ENCODE data around the gene CDH13.

Gene CDH13

DNA sequence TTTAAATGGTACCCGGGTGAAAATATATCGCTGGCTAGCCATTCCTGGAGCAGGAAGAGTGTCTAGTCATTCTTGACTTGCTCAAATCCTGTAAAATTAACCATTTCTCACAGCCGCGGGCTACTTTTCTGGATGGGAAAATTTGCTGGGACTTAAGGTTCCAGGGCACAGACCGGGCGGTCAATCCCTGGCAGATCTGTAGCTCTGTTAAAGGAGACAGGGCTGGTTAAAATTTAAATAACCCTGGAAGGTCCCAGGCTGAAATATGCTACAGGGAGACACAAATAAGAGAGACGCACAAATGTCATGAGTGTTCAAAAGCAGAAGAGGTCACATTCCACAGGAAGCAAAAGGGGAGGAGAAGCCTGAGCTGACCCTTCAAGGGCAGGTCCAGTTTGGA lies 951.4 kb downstream of the CDH13 start:
- Histone ChIP-seq H3K4me3 (ENCODE audit: low read depth, low read length) (no peak overlapping the region), H2AFZ (ENCODE audit: low read length, unreplicated experiment) (no peak overlapping the region), H3K36me3 (ENCODE audit: insufficient read depth, low read length) (no peaks in the 10 kb centered on the region), H3K27me3 (ENCODE audit: insufficient read depth, low read length) (no peaks in the 10 kb centered on the region), H3K79me2 (ENCODE audit: control insufficient read depth, insufficient read depth, low read length, unreplicated experiment) (no peaks in the 10 kb centered on the region), H3K27ac (ENCODE audit: low read depth, low read length) (no peak overlapping the region), H3K4me1 (ENCODE audit: control insufficient read depth, insufficient read depth, low read length, unreplicated experiment) (no peaks in the 10 kb centered on the region)

DNA sequence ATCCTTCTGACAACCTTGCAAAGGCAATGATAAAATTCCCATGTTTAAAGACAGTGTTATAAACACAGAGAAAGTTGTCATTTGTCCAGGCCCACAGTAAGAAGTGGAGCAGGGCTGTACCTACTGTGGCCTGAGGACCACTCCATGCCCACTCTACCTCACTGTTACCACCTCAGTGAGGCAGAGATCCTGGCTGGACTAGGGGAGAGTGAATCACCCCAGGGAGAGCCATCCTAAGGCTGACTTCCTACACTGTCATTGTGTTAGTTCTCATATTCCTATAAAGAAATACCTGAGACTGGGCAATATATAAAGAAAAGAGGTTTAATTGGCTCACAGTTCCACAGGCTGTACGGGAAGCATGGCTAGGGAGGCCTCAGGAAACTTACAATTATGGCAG lies 952.3 kb downstream of the CDH13 start:
- Histone ChIP-seq H3K4me1 (ENCODE audit: control insufficient read depth, insufficient read depth, low read length, unreplicated experiment) (no peaks in the 10 kb centered on the region), H3K4me3 (ENCODE audit: low read depth, low read length) (no peak overlapping the region), H2AFZ (ENCODE audit: low read length, unreplicated experiment) (no peak overlapping the region)

DNA sequence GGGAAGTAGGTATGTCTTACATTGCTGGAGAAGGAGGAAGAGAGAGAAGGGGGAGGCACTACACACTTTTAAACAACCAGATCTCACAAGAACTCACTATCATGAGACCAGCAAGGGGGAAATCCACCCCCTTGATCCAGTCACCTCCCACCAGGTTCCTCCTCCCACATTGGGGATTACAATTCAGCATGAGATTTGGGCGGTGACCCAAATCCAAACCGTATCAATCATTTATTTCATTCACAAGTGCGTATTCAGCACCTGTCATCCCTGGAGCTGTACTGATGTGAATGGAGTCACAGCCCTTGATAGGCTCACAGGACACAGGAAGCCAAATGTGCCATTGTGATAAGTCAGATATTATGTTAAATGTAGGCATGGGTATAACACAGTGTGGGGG lies 952.7 kb downstream of the CDH13 start:
- Histone ChIP-seq H3K36me3 (ENCODE audit: insufficient read depth, low read length) (no peaks in the 10 kb centered on the region), H3K27me3 (ENCODE audit: insufficient read depth, low read length) (no peaks in the 10 kb centered on the region), H3K4me1 (ENCODE audit: control insufficient read depth, insufficient read depth, low read length, unreplicated experiment) (no peaks in the 10 kb centered on the region), H3K79me2 (ENCODE audit: control insufficient read depth, insufficient read depth, low read length, unreplicated experiment) (no peaks in the 10 kb centered on the region), H2AFZ (ENCODE audit: low read length, unreplicated experiment) (no peak overlapping the region), H3K27ac (ENCODE audit: low read depth, low read length) (no peak overlapping the region), H3K4me3 (ENCODE audit: low read depth, low read length) (no peak overlapping the region)

More for the DNA sequence above, 952.3 kb downstream of the CDH13 start:
- Histone ChIP-seq H3K36me3 (ENCODE audit: insufficient read depth, low read length) (no peaks in the 10 kb centered on the region), H3K27me3 (ENCODE audit: insufficient read depth, low read length) (no peaks in the 10 kb centered on the region), H3K79me2 (ENCODE audit: control insufficient read depth, insufficient read depth, low read length, unreplicated experiment) (no peaks in the 10 kb centered on the region), H3K27ac (ENCODE audit: low read depth, low read length) (no peak overlapping the region)

DNA sequence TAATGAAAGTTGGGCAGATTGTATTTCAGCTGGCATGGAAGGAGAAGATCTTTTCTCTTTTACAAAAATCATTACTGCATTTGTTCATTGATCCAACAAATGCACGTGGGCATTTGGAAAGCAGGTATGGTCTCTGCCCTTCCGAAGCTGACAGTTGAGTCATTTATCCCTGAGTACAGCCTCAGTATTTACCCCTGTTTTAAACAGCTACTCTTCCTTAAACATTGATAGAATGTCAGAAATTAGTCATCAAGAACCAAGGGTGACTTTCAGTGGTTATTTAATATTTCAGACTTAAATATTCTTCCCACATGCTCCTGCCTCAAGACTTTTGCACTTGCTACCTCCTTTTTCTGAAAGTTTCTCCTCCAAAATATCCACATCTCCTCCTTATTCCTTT lies 954.3 kb downstream of the CDH13 start:
- Histone ChIP-seq H3K4me3 (ENCODE audit: low read depth, low read length) (no peak overlapping the region), H3K27ac (ENCODE audit: low read depth, low read length) (no peak overlapping the region), H3K4me1 (ENCODE audit: control insufficient read depth, insufficient read depth, low read length, unreplicated experiment) (no peaks in the 10 kb centered on the region), H3K27me3 (ENCODE audit: insufficient read depth, low read length) (no peaks in the 10 kb centered on the region), H2AFZ (ENCODE audit: low read length, unreplicated experiment) (no peak overlapping the region), H3K36me3 (ENCODE audit: insufficient read depth, low read length) (no peaks in the 10 kb centered on the region), H3K79me2 (ENCODE audit: control insufficient read depth, insufficient read depth, low read length, unreplicated experiment) (no peaks in the 10 kb centered on the region)

DNA sequence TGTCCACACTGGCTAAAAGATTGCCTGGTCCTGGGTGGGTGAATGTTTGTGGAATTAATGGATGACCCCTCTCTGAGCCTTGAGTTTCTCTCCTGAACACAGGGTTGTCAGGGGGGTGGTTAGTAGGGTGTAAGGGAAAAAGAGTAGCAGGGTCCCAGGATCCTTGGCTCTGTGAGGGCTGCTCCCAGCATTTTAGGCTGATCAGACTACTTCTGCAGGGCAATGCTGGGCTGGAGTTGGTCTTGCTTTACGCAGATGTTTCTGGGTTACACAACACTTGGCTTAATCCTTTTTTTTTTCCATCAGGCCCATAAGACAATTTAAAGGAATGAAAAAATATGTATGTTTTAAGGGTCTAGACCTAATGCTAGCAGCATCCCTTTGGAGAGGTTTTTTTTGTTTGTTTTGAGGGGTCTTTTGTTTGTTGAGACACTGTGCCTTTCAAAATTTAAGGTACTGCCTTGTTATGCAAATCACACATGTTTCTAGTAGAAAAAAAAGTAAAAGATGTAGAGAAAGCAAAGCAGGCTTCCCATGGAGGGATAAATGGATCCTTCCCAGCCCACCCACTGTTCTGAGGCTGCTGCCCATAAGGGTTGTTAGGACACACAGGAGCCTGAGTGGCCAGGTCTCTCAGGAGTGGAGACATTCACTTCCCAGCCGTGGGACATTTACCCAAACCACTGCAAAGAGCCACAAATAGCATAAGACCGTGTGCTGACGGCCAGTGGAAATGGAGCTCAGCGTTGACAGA lies 955.4 kb downstream of the CDH13 start:
- H3K27me3 ChIP-seq (ENCODE audit: insufficient read depth, low read length) = no peaks in the 10 kb centered on the region
- H3K79me2 ChIP-seq (ENCODE audit: control insufficient read depth, insufficient read depth, low read length, unreplicated experiment) = no peaks in the 10 kb centered on the region
- H3K27ac ChIP-seq (ENCODE audit: low read depth, low read length) = no peak overlapping the region
- no peak overlapping the region for H2AFZ ChIP-seq (ENCODE audit: low read length, unreplicated experiment)
- H3K4me3 ChIP-seq (ENCODE audit: low read depth, low read length) = no peak overlapping the region
- H3K36me3 ChIP-seq (ENCODE audit: insufficient read depth, low read length) = no peaks in the 10 kb centered on the region
- H3K4me1 ChIP-seq (ENCODE audit: control insufficient read depth, insufficient read depth, low read length, unreplicated experiment) = no peaks in the 10 kb centered on the region

DNA sequence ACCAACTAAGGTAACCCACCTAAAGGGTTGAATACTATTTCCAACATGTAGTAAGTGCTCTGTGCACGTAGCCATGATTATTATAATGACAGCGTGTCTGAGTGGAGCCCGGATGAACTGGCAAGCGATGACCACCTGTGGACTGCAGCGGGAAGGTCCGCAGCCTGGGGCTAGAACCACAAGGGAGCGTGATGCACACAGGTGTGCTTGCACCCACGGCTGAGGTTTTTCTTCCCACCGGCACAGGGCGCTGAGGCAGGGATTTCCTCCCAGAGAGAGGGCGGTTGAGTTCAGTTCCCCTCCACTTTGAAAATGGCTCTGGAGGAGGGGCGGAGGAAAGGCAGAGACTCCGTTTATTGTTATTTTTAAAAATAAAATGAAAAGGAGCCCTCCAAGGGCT lies 959.3 kb downstream of the CDH13 start:
- H3K36me3 ChIP-seq (ENCODE audit: insufficient read depth, low read length) = no peaks in the 10 kb centered on the region
- H2AFZ ChIP-seq (ENCODE audit: low read length, unreplicated experiment) = no peak overlapping the region
- H3K27me3 ChIP-seq (ENCODE audit: insufficient read depth, low read length) = no peaks in the 10 kb centered on the region
- H3K4me1 ChIP-seq (ENCODE audit: control insufficient read depth, insufficient read depth, low read length, unreplicated experiment) = no peaks in the 10 kb centered on the region
- H3K4me3 ChIP-seq (ENCODE audit: low read depth, low read length) = no peak overlapping the region
- H3K79me2 ChIP-seq (ENCODE audit: control insufficient read depth, insufficient read depth, low read length, unreplicated experiment) = no peaks in the 10 kb centered on the region
- no peak overlapping the region for H3K27ac ChIP-seq (ENCODE audit: low read depth, low read length)

DNA sequence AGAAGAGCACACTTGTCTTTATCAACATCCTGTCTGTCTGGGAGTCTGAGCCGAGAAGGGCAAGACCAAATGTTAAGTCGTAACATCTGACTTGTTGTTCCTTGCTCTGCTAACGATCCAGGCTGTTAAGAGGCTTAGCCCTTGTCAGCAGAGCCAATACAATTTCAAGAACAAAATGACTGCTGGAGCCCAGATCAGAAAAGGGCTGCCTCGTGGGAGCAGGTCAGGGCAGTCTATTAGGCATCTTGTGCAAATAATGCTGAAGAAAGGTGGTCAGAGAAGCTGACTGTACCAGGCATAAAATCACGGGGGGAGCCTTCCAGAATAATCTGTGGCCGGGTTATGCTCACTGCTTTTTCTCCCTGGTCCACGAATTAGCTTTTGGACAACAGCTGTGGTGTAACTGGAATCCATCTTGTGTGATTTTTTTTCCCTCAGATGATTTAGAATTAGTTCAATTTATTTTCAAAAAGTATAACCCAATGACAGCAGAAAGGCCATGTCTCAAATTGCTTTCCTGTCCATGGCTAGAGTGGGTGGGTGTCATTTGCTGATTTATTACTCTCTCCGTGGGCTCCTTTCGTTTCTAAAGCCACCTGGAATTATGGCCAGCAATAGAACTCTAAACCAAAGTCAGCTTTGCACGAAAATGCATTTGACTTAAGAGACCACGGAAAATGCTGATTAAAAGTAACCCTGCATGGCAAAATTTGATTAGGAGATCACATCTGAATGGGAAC lies 959.9 kb downstream of the CDH13 start:
- H2AFZ ChIP-seq (ENCODE audit: low read length, unreplicated experiment) = no peak overlapping the region
- no peak overlapping the region for H3K27ac ChIP-seq (ENCODE audit: low read depth, low read length)
- H3K79me2 ChIP-seq (ENCODE audit: control insufficient read depth, insufficient read depth, low read length, unreplicated experiment) = no peaks in the 10 kb centered on the region
- no peaks in the 10 kb centered on the region for H3K36me3 ChIP-seq (ENCODE audit: insufficient read depth, low read length)
- no peak overlapping the region for H3K4me3 ChIP-seq (ENCODE audit: low read depth, low read length)
- H3K27me3 ChIP-seq (ENCODE audit: insufficient read depth, low read length) = no peaks in the 10 kb centered on the region
- no peaks in the 10 kb centered on the region for H3K4me1 ChIP-seq (ENCODE audit: control insufficient read depth, insufficient read depth, low read length, unreplicated experiment)

DNA sequence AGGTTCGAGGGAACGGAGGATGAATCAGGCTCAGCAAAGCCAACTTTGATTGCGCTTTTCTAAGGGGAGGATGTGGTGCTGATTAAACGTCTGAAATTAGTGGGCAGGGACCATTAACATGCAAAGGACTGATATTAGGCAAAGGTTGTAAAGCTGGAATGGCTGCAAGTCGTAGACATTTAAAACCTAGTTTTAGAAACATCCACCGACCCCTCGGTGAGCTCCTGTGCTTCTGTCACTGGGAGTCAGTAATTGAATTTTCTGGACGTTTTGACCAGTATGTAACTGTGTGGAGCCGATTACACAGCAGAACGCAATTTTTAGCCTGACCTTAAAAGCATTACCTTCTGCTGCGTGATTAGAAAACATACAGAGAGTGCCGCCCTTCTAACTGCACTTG lies 960.4 kb downstream of the CDH13 start:
- Histone ChIP-seq H3K36me3 (ENCODE audit: insufficient read depth, low read length) (no peaks in the 10 kb centered on the region), H3K4me3 (ENCODE audit: low read depth, low read length) (no peak overlapping the region), H3K27ac (ENCODE audit: low read depth, low read length) (no peak overlapping the region), H2AFZ (ENCODE audit: low read length, unreplicated experiment) (no peak overlapping the region), H3K79me2 (ENCODE audit: control insufficient read depth, insufficient read depth, low read length, unreplicated experiment) (no peaks in the 10 kb centered on the region), H3K4me1 (ENCODE audit: control insufficient read depth, insufficient read depth, low read length, unreplicated experiment) (no peaks in the 10 kb centered on the region), H3K27me3 (ENCODE audit: insufficient read depth, low read length) (no peaks in the 10 kb centered on the region)

DNA sequence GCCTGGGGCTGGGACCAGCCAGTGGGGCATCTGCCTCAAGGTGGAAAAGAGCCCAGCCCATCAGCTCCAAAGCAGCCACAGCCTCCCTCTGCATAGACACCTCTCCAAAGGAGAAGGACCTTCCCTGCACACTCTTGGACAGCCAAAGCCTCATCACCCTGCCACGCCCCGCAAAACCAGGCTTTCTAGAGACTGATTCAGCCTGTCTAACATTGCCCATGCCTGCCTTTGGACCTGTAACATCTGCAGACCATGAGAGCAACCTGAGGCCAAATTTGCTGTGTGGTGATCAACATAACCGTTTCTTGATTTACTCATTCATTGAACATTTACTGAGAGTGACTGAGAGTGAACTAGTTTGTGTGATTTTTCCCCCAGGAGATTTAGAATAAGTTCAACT lies 961.3 kb downstream of the CDH13 start:
- Histone ChIP-seq H3K4me3 (ENCODE audit: low read depth, low read length) (no peak overlapping the region), H3K27ac (ENCODE audit: low read depth, low read length) (no peak overlapping the region), H3K27me3 (ENCODE audit: insufficient read depth, low read length) (no peaks in the 10 kb centered on the region), H3K36me3 (ENCODE audit: insufficient read depth, low read length) (no peaks in the 10 kb centered on the region), H2AFZ (ENCODE audit: low read length, unreplicated experiment) (no peak overlapping the region), H3K4me1 (ENCODE audit: control insufficient read depth, insufficient read depth, low read length, unreplicated experiment) (no peaks in the 10 kb centered on the region), H3K79me2 (ENCODE audit: control insufficient read depth, insufficient read depth, low read length, unreplicated experiment) (no peaks in the 10 kb centered on the region)

DNA sequence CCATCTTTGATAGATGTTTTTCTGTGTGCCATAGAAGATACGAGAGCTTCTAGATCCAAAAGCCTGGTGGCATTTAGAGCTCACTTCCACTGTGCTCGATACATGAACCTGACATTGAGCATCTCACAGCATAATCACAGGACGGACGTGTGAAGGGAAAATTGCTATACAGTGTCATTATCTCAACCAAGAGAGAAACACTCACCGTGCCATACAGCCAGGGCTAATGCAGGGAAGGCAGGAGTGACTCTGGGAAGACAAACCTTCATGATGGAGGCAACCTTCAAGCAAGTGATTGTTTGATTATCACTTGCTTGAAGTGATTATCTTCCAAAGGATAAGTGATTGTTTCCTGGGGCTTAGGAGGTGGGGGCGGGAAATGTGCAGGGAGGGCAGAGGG lies 962.8 kb downstream of the CDH13 start:
- no peak overlapping the region for H3K27ac ChIP-seq (ENCODE audit: low read depth, low read length)
- H3K27me3 ChIP-seq (ENCODE audit: insufficient read depth, low read length) = no peaks in the 10 kb centered on the region
- no peak overlapping the region for H2AFZ ChIP-seq (ENCODE audit: low read length, unreplicated experiment)
- no peak overlapping the region for H3K4me3 ChIP-seq (ENCODE audit: low read depth, low read length)
- no peaks in the 10 kb centered on the region for H3K36me3 ChIP-seq (ENCODE audit: insufficient read depth, low read length)
- no peaks in the 10 kb centered on the region for H3K79me2 ChIP-seq (ENCODE audit: control insufficient read depth, insufficient read depth, low read length, unreplicated experiment)
- no peaks in the 10 kb centered on the region for H3K4me1 ChIP-seq (ENCODE audit: control insufficient read depth, insufficient read depth, low read length, unreplicated experiment)

DNA sequence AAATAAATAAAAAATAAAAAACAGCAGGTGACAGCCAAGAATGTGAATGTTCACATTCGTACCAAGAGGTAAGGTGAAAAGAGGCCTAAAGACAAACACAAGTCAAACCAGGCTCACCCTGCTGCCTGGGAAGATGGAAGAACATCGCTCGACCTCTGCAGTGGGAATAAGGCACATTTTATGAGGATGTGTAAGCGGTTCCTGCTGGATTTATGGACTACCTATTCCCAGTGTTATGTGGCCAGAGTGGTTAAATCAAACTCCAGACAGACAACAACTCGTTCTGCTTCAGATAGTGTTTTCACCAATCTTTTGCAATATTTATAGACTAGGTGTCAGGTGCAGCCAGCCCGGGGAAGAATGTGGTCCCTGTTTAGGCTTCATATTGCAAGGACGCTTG lies 966.0 kb downstream of the CDH13 start:
- Histone ChIP-seq H2AFZ (ENCODE audit: low read length, unreplicated experiment) (no peak overlapping the region), H3K4me3 (ENCODE audit: low read depth, low read length) (no peak overlapping the region), H3K4me1 (ENCODE audit: control insufficient read depth, insufficient read depth, low read length, unreplicated experiment) (no peaks in the 10 kb centered on the region), H3K27ac (ENCODE audit: low read depth, low read length) (no peak overlapping the region), H3K36me3 (ENCODE audit: insufficient read depth, low read length) (no peaks in the 10 kb centered on the region), H3K27me3 (ENCODE audit: insufficient read depth, low read length) (no peaks in the 10 kb centered on the region), H3K79me2 (ENCODE audit: control insufficient read depth, insufficient read depth, low read length, unreplicated experiment) (no peaks in the 10 kb centered on the region)

Measured in ACC112 (cell line).